VCaP (cell line): Measurements from ENCODE around the gene PRDM16.

Experiments
- H3K27ac ChIP-seq: fragments of 450-650 bp; 2 replicates; pipeline ENCODE4 v1.5.1; 2017
- CTCF ChIP-seq: fragments of 450-650 bp; conservative IDR thresholded peaks from 2 replicates; pipeline ENCODE4 v1.5.1; 2017; ENCODE audit warnings: mild to moderate bottlenecking, moderate library complexity

PRDM16 gene

GRCh38 chr1:3426956-3427535 is 358.0 kb downstream of the PRDM16 start:
- no peak for TF ChIP-seq CTCF
- H3K27ac ChIP-seq: no peak overlapping the region

- TF ChIP-seq CTCF: no peak
- H3K27ac ChIP-seq: no peak overlapping the region
Measured at GRCh38 chr1:3427711-3428704, 359.0 kb downstream of the PRDM16 start.

GRCh38 chr1:3428899-3429298 is 359.9 kb downstream of the PRDM16 start:
- no peak overlapping the region for H3K27ac ChIP-seq
- no peak for TF ChIP-seq CTCF

- no peak overlapping the region for H3K27ac ChIP-seq
- TF ChIP-seq CTCF: no peak
Measured at GRCh38 chr1:3429320-3429719, 360.3 kb downstream of the PRDM16 start.

GRCh38 chr1:3429766-3430165 is 360.8 kb downstream of the PRDM16 start:
- no peak for TF ChIP-seq CTCF
- no peak overlapping the region for H3K27ac ChIP-seq

GRCh38 chr1:3430406-3430805 is 361.4 kb downstream of the PRDM16 start:
- no peak overlapping the region for H3K27ac ChIP-seq
- no peak for TF ChIP-seq CTCF

- TF ChIP-seq CTCF: no peak
- no peak overlapping the region for H3K27ac ChIP-seq
Measured at GRCh38 chr1:3430820-3431219, 361.8 kb downstream of the PRDM16 start.
